GM06990 (cell line): ENCODE results near the gene F8.

Experiments
- DNase-seq: peaks from one replicate; pipeline ENCODE4 v3.0.0-alpha.2; 2011; ENCODE audit not compliant: insufficient read length; ENCODE audit errors: extremely low read depth
- H3K27me3 ChIP-seq: replicated peaks from 2 replicates; pipeline ENCODE4 v1.6.0; 2011; ENCODE audit warnings: low read length; ENCODE audit not compliant: control insufficient read depth, insufficient read depth
- H3K36me3 ChIP-seq: 2 replicates; pipeline ENCODE4 v1.5.1; 2011; ENCODE audit warnings: low read length; ENCODE audit not compliant: control insufficient read depth, insufficient read depth
- H3K4me3 ChIP-seq: replicated peaks from 2 replicates; pipeline ENCODE4 v1.5.1; 2011; ENCODE audit warnings: low read depth, mild to moderate bottlenecking, control low read depth, low read length
- CTCF ChIP-seq: IDR thresholded peaks from 2 replicates; pipeline ENCODE4 v1.5.1; 2011; ENCODE audit warnings: low read length, control low read depth, mild to moderate bottlenecking, inconsistent platforms; ENCODE audit not compliant: insufficient read depth, poor library complexity, severe bottlenecking

The F8 gene

GRCh38 chrX:155028877-155029291 lies 6.4 kb upstream of the F8 start:
- no peak overlapping the region for H3K4me3 ChIP-seq
- no peaks in the 10 kb centered on the region for H3K27me3 ChIP-seq
- DNase-seq = no peak
- no peak for TF ChIP-seq CTCF
- H3K36me3 ChIP-seq = no peaks in the 10 kb centered on the region

DNA sequence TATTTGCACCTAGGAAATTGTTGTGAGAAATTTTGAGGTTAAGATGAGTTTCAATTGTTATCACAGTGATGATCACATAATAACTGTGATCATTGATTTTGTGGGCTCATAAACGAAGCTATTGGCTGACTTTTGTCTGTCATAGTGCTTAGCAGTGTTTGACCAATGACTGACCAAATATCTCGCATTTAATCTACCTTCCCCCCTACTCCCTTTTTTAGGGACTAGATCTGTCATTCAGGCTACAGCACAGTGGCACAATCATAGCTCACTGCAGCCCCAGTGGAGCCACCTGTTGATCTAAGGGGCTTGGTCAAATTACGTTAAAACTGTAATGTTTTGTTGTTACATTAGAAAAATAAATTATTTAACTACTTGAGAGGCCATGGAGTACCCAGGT lies 5.6 kb upstream of the F8 start:
- no peaks in the 10 kb centered on the region for H3K27me3 ChIP-seq
- no peak for DNase-seq
- no peaks in the 10 kb centered on the region for H3K36me3 ChIP-seq
- TF ChIP-seq CTCF = peak; percentile 27
- H3K4me3 ChIP-seq = peak overlapping the region; percentile 78

DNA sequence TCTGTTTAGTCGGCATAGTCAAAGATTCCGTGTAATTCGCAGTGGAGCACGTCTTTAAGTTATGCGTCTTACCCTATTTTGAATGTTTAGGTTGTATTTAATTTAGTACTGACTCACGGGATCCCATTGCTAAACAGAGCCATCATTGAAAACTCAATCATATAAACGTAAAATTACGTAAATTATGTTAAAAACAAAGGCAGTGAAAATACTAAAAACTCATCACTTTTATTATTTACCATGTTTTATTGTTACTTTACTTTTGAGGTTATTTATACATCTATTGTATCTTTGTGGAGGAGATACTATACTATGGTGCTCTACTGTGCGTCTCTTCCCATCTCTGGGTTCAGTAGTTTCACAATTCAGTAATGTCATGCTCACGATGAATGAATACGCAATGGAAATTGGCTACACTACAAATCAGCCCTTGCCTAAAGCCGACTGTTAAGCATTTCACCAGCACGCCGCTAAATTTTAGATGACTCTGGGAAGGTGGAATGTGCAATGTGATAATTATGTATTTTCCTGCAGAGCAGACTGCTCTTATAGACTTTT lies 5.1 kb upstream of the F8 start:
- H3K4me3 ChIP-seq = peak overlapping the region; percentile 78
- H3K36me3 ChIP-seq = no peaks in the 10 kb centered on the region
- no peaks in the 10 kb centered on the region for H3K27me3 ChIP-seq
- DNase-seq = no peak
- no peak for TF ChIP-seq CTCF

DNA sequence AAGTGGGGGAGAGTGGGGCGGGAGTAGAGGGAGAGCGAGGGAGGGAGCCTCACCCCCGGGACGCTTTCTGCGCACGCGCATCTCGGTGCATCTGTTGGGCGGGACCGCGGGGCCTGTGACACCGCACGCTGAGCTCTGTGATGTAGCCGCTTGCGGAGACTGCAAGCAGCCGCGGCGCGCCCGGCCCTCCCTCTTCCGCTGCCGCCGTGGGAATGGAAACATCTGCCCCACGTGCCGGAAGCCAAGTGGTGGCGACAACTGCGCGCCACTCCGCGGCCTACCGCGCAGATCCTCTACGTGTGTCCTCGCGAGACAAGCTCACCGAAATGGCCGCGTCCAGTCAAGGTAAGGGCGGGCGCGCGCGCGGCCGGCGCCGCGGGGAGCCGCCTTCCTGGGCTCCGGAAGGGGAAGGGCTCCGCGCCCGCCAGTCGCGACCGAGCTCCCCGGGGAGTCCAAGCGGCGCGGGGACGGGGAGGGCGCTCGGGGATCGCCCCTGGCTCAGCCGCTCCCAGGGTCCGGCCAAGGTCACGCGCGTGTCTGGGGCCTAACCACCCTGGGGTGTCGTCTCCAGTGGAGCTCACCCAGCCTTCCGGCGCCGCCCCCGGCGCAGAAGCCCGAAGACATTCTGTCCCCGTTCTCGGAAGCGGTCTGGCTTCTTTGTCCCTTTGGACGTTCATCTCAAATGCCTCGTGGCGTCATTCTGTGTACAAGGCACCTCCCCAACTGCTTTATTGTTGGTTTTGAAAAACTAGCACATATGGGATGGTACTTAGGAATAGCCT lies 4.4 kb upstream of the F8 start, which contains the start of gene FUNDC2:
Gene FUNDC2, plus strand, starts transcription at position 118 of the 782 bp plus-strand sequence. Its CDS starts 95 bp downstream, at position 213.
- Histone ChIP-seq H3K36me3 (no peaks in the 10 kb centered on the region), H3K27me3 (no peaks in the 10 kb centered on the region), H3K4me3 (peak within 1 kb of the TSS; percentile 78)
- no peak for TF ChIP-seq CTCF
- DNase-seq = peak; percentile 97

DNA sequence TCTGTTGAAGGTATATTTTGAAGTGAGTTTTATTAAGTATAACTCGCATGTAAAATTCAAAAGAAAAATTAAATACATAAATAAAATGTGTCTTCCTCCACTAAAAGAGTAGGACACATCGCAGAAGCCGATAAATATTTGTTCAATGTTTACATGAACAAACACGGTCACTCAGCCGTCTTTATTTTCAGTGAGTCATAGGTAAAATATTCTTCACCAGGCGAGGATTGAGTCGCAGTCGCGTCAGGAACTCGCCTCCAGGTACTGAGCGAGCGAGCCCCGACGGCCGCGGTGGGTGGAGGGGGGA lies 3.9 kb upstream of the F8 start:
- TF ChIP-seq CTCF = no peak
- peak overlapping the region; percentile 78 for H3K4me3 ChIP-seq
- no peak for DNase-seq
- no peaks in the 10 kb centered on the region for H3K27me3 ChIP-seq
- H3K36me3 ChIP-seq = no peaks in the 10 kb centered on the region
